Liver (tissue), 3 donors: ENCODE data around the gene COL23A1.

Experiments used
- EGR1 ChIP-seq, 2 donors: IDR thresholded peaks; 2 replicates each; pipeline ENCODE4 v1.6.1; 2016 to 2018; ENCODE audit warnings: antibody characterized with exemption in 2 of 2, low read depth in 2 of 2
- HNF4G ChIP-seq: IDR thresholded peaks from 2 replicates; pipeline ENCODE4 v1.6.1; 2016; ENCODE audit warnings: antibody characterized with exemption
- JUND ChIP-seq, 2 donors: IDR thresholded peaks; 2 replicates each; pipeline ENCODE4 v1.6.1; 2016; ENCODE audit warnings: antibody characterized with exemption in 2 of 2
- MAX ChIP-seq: IDR thresholded peaks from 2 replicates; pipeline ENCODE4 v1.6.1; 2016; ENCODE audit warnings: antibody characterized with exemption
- RAD21 ChIP-seq, 2 donors: IDR thresholded peaks; 2 replicates each; pipeline ENCODE4 v1.6.1; 2016; ENCODE audit warnings: antibody characterized with exemption in 2 of 2, mild to moderate bottlenecking in 2 of 2
- RXRA ChIP-seq, 2 donors: IDR thresholded peaks; 2 replicates each; pipeline ENCODE4 v1.6.1; 2017 to 2018; ENCODE audit warnings: antibody characterized with exemption in 2 of 2, mild to moderate bottlenecking in 1 of 2
- SP1 ChIP-seq: IDR thresholded peaks from 2 replicates; pipeline ENCODE4 v1.6.1; 2018; ENCODE audit warnings: antibody characterized with exemption, mild to moderate bottlenecking
- TAF1 ChIP-seq: conservative IDR thresholded peaks from 2 replicates; pipeline ENCODE4 v1.6.1; 2016; ENCODE audit warnings: antibody characterized with exemption, mild to moderate bottlenecking
- YY1 ChIP-seq: IDR thresholded peaks from 2 replicates; pipeline ENCODE4 v1.6.1; 2016; ENCODE audit warnings: antibody characterized with exemption, mild to moderate bottlenecking
- TF ChIP-seq, protein P1 (sequence below): fragments of 150-350 bp; IDR thresholded peaks from 2 replicates; pipeline ENCODE4 v1.5.1; 2017; ENCODE audit warnings: improper control_type of control experiment, low read depth, low read length; ENCODE audit not compliant: missing input control
- TF ChIP-seq, protein P2 (sequence below): IDR thresholded peaks from 2 replicates; pipeline ENCODE4 v1.6.1; 2016; ENCODE audit warnings: antibody characterized with exemption
- TF ChIP-seq, protein P3 (sequence below): IDR thresholded peaks from 2 replicates; pipeline ENCODE4 v1.6.1; 2016; ENCODE audit warnings: antibody characterized with exemption, mild to moderate bottlenecking
- TF ChIP-seq, protein P4 (sequence below): IDR thresholded peaks from 2 replicates; pipeline ENCODE4 v1.6.1; 2016; ENCODE audit warnings: antibody characterized with exemption
- donor health status: healthy.
- donor health status: healthy.

GRCh38 chr5:178416919-178417318 lies 173.3 kb downstream of the COL23A1 start:
- TF ChIP-seq, protein P1, sequence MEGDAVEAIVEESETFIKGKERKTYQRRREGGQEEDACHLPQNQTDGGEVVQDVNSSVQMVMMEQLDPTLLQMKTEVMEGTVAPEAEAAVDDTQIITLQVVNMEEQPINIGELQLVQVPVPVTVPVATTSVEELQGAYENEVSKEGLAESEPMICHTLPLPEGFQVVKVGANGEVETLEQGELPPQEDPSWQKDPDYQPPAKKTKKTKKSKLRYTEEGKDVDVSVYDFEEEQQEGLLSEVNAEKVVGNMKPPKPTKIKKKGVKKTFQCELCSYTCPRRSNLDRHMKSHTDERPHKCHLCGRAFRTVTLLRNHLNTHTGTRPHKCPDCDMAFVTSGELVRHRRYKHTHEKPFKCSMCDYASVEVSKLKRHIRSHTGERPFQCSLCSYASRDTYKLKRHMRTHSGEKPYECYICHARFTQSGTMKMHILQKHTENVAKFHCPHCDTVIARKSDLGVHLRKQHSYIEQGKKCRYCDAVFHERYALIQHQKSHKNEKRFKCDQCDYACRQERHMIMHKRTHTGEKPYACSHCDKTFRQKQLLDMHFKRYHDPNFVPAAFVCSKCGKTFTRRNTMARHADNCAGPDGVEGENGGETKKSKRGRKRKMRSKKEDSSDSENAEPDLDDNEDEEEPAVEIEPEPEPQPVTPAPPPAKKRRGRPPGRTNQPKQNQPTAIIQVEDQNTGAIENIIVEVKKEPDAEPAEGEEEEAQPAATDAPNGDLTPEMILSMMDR, result no peak
- TF ChIP-seq YY1 (no peak), JUND (IDR thresholded peaks at IDR 0.05) (no peak), TAF1 (no peak), EGR1 (IDR thresholded peaks at IDR 0.05; ENCODE audit: low read depth in 2 of 2) (no peak), SP1 (no peak), MAX (no peak), RXRA (IDR thresholded peaks at IDR 0.05) (no peak), RAD21 (IDR thresholded peaks at IDR 0.05) (no peak), HNF4G (no peak)
- TF ChIP-seq, protein P2, sequence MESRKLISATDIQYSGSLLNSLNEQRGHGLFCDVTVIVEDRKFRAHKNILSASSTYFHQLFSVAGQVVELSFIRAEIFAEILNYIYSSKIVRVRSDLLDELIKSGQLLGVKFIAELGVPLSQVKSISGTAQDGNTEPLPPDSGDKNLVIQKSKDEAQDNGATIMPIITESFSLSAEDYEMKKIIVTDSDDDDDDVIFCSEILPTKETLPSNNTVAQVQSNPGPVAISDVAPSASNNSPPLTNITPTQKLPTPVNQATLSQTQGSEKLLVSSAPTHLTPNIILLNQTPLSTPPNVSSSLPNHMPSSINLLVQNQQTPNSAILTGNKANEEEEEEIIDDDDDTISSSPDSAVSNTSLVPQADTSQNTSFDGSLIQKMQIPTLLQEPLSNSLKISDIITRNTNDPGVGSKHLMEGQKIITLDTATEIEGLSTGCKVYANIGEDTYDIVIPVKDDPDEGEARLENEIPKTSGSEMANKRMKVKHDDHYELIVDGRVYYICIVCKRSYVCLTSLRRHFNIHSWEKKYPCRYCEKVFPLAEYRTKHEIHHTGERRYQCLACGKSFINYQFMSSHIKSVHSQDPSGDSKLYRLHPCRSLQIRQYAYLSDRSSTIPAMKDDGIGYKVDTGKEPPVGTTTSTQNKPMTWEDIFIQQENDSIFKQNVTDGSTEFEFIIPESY, result no peak
- TF ChIP-seq, protein P3, sequence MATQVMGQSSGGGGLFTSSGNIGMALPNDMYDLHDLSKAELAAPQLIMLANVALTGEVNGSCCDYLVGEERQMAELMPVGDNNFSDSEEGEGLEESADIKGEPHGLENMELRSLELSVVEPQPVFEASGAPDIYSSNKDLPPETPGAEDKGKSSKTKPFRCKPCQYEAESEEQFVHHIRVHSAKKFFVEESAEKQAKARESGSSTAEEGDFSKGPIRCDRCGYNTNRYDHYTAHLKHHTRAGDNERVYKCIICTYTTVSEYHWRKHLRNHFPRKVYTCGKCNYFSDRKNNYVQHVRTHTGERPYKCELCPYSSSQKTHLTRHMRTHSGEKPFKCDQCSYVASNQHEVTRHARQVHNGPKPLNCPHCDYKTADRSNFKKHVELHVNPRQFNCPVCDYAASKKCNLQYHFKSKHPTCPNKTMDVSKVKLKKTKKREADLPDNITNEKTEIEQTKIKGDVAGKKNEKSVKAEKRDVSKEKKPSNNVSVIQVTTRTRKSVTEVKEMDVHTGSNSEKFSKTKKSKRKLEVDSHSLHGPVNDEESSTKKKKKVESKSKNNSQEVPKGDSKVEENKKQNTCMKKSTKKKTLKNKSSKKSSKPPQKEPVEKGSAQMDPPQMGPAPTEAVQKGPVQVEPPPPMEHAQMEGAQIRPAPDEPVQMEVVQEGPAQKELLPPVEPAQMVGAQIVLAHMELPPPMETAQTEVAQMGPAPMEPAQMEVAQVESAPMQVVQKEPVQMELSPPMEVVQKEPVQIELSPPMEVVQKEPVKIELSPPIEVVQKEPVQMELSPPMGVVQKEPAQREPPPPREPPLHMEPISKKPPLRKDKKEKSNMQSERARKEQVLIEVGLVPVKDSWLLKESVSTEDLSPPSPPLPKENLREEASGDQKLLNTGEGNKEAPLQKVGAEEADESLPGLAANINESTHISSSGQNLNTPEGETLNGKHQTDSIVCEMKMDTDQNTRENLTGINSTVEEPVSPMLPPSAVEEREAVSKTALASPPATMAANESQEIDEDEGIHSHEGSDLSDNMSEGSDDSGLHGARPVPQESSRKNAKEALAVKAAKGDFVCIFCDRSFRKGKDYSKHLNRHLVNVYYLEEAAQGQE, result no peak
- TF ChIP-seq, protein P4, sequence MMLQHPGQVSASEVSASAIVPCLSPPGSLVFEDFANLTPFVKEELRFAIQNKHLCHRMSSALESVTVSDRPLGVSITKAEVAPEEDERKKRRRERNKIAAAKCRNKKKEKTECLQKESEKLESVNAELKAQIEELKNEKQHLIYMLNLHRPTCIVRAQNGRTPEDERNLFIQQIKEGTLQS, result no peak
